HFFc6 (cell line): ENCODE results near the gene PDHA1. TPM values are rescaled to one million over a fixed set of nuclear protein-coding genes. Genes with fewer than 3 reads are reported as not detected.

Experiments used
- DNase-seq: peaks from one replicate; pipeline ENCODE4 v3.0.0-alpha.2; 2018
- H3K27ac Mint-ChIP-seq: 2 replicates; pipeline ENCODE4 v1.8.0; 2020; ENCODE audit warnings: mild to moderate bottlenecking, mixed read lengths
- H3K27me3 Mint-ChIP-seq: 2 replicates; pipeline ENCODE4 v1.8.0; 2021; ENCODE audit warnings: mild to moderate bottlenecking, moderate library complexity, mixed read lengths; ENCODE audit not compliant: insufficient read depth
- H3K36me3 Mint-ChIP-seq: 2 replicates; pipeline ENCODE4 v1.8.0; 2021; ENCODE audit warnings: low read depth, mixed read lengths
- H3K4me1 Mint-ChIP-seq: 2 replicates; pipeline ENCODE4 v1.8.0; 2020; ENCODE audit warnings: low read depth, mixed read lengths
- H3K4me3 Mint-ChIP-seq: 2 replicates; pipeline ENCODE4 v1.8.0; 2020; ENCODE audit warnings: mild to moderate bottlenecking, moderate library complexity, mixed read lengths
- H3K9me3 Mint-ChIP-seq: 2 replicates; pipeline ENCODE4 v1.8.0; 2020; ENCODE audit warnings: mild to moderate bottlenecking, mixed read lengths
- CTCF ChIP-seq: fragments of 200-600 bp; sonication (generic); IDR thresholded peaks from 2 replicates; pipeline ENCODE4 v1.5.0; 2021; ENCODE audit warnings: antibody characterized with exemption, mild to moderate bottlenecking
- total RNA-seq, 6 experiments: library from RNA; stranded (reverse); fragmentation: NEBNext Ultra II Directional; extraction: Animal tissue kit (Norgen Biotek cat#: 25700); gene quantifications; 2 replicates in 1 of 6; 3 replicates in 5 of 6; pipeline ENCODE4 v1.2.3, GENCODE V29; 2021

Gene PDHA1
- total RNA-seq, 6 experiments from 2014 or later = 153 to 182 (median 162) TPM

GRCh38 chrX:19373351-19373891 lies 29.7 kb downstream of the PDHA1 start:
- peaks cover 6% of the 10 kb centered on the region for H3K27me3 Mint-ChIP-seq
- H3K4me3 Mint-ChIP-seq = peak overlapping the region; percentile 15; the same call in 1 of the 2 replicates
- TF ChIP-seq CTCF = no peak
- no peak for DNase-seq
- no peaks in the 10 kb centered on the region for H3K9me3 Mint-ChIP-seq
- H3K27ac Mint-ChIP-seq = no peak overlapping the region
- peaks cover 28% of the 10 kb centered on the region for H3K4me1 Mint-ChIP-seq
- no peaks in the 10 kb centered on the region for H3K36me3 Mint-ChIP-seq

- TF ChIP-seq CTCF = no peak
- H3K36me3 Mint-ChIP-seq = no peaks in the 10 kb centered on the region
- no peak overlapping the region for H3K27ac Mint-ChIP-seq
Measured at GRCh38 chrX:19375546-19375945, 31.8 kb downstream of the PDHA1 start.

GRCh38 chrX:19377799-19378198 lies 34.1 kb downstream of the PDHA1 start:
- no peak overlapping the region for H3K4me3 Mint-ChIP-seq
- H3K36me3 Mint-ChIP-seq = no peaks in the 10 kb centered on the region
- no peak for TF ChIP-seq CTCF
- H3K4me1 Mint-ChIP-seq = peaks cover under 1% of the 10 kb centered on the region
- H3K27ac Mint-ChIP-seq = no peak overlapping the region
- DNase-seq = no peak
- no peaks in the 10 kb centered on the region for H3K9me3 Mint-ChIP-seq
- H3K27me3 Mint-ChIP-seq = peaks cover 10% of the 10 kb centered on the region

More at GRCh38 chrX:19375546-19375945, 31.8 kb downstream of the PDHA1 start:
- no peak for DNase-seq
- Mint-ChIP-seq H3K9me3 (no peaks in the 10 kb centered on the region), H3K4me1 (peaks cover 12% of the 10 kb centered on the region), H3K27me3 (peaks cover 6% of the 10 kb centered on the region), H3K4me3 (no peak overlapping the region)

GRCh38 chrX:19381326-19381725 lies 37.6 kb downstream of the PDHA1 start:
- H3K27ac Mint-ChIP-seq = no peak overlapping the region
- H3K27me3 Mint-ChIP-seq = peaks cover 8% of the 10 kb centered on the region
- H3K4me1 Mint-ChIP-seq = no peaks in the 10 kb centered on the region
- H3K4me3 Mint-ChIP-seq = no peak overlapping the region
- H3K9me3 Mint-ChIP-seq = no peaks in the 10 kb centered on the region
- TF ChIP-seq CTCF = no peak
- DNase-seq = no peak
- H3K36me3 Mint-ChIP-seq = no peaks in the 10 kb centered on the region

- no peaks in the 10 kb centered on the region for H3K4me1 Mint-ChIP-seq
- peak; percentile 67 for TF ChIP-seq CTCF
- no peaks in the 10 kb centered on the region for H3K9me3 Mint-ChIP-seq
- H3K36me3 Mint-ChIP-seq = no peaks in the 10 kb centered on the region
- H3K27me3 Mint-ChIP-seq = peaks cover 8% of the 10 kb centered on the region
- no peak overlapping the region for H3K27ac Mint-ChIP-seq
- peak; percentile 0 for DNase-seq
- H3K4me3 Mint-ChIP-seq = no peak overlapping the region
Measured at GRCh38 chrX:19382555-19383145, 38.9 kb downstream of the PDHA1 start.
